22Rv1 (cell line): ENCODE measurements around the gene ROPN1.
"Not testable (repeated sequence)": the region's sequence is repeated elsewhere in the genome, so short reads cannot be mapped to it uniquely, and the experiment has no call there.

ENCODE experiments used
- H3K27ac ChIP-seq: fragments of 450-650 bp; 2 replicates; pipeline ENCODE4 v1.5.1; 2017
- CTCF ChIP-seq: fragments of 450-650 bp; IDR thresholded peaks from 2 replicates; pipeline ENCODE4 v1.5.1; 2017; ENCODE audit warnings: mild to moderate bottlenecking
- ZFX ChIP-seq: fragments of 450-650 bp; IDR thresholded peaks from 2 replicates; pipeline ENCODE4 v1.6.1; 2017; ENCODE audit warnings: antibody characterized with exemption, borderline replicate concordance

ROPN1 gene

GRCh38 chr3:123991730-123992588, at the start of gene ROPN1:
TSS of gene ROPN1 (minus strand) at chr3:123992124. CDS start at chr3:123980481, 11,643 bp downstream.
- H3K27ac ChIP-seq: not testable (repeated sequence)

GRCh38 chr3:124041553-124041952, 49.6 kb upstream of the ROPN1 start:
- H3K27ac ChIP-seq: no peak overlapping the region
- TF ChIP-seq ZFX (no peak), CTCF (no peak)

GRCh38 chr3:124037326-124037725, 45.4 kb upstream of the ROPN1 start:
- no peak for TF ChIP-seq ZFX
- no peak for TF ChIP-seq CTCF
- no peak overlapping the region for H3K27ac ChIP-seq

GRCh38 chr3:124036214-124036613, 44.3 kb upstream of the ROPN1 start:
- H3K27ac ChIP-seq: not testable (repeated sequence)

- no peak for TF ChIP-seq CTCF
- TF ChIP-seq ZFX: no peak
- no peak overlapping the region for H3K27ac ChIP-seq
These were observed 43.7 kb upstream of the ROPN1 start for GRCh38 chr3:124035463-124036121.

- TF ChIP-seq CTCF (no peak), ZFX (no peak)
These were observed 42.9 kb upstream of the ROPN1 start for GRCh38 chr3:124034844-124035152.

GRCh38 chr3:124034016-124034843, 42.3 kb upstream of the ROPN1 start:
- no peak for TF ChIP-seq CTCF
- no peak for TF ChIP-seq ZFX
- H3K27ac ChIP-seq: no peak overlapping the region

More at GRCh38 chr3:124034844-124035152, 42.9 kb upstream of the ROPN1 start:
- no peak overlapping the region for H3K27ac ChIP-seq
